ENCODE data around the gene SEMA3A. TPM values are rescaled to one million over a fixed set of nuclear protein-coding genes. Genes with fewer than 3 reads are reported as not detected.

Gene SEMA3A
- polyA plus RNA-seq, 2 donors: 0.35 to 0.64 TPM

GRCh38 chr7:84145892-84146291 is 48.7 kb downstream of the SEMA3A start:
- 51 to 63% methylated on average over 3 of the region's 3 CpGs for WGBS, 2 donors
- no peak overlapping the region for H3K4me3 ChIP-seq (ENCODE audit: low read depth in 1 of 2, low read length in 2 of 2)
- no peaks in the 10 kb centered on the region for H3K36me3 ChIP-seq (ENCODE audit: control insufficient read depth in 2 of 2, insufficient read depth in 2 of 2, low read length in 1 of 2)

GRCh38 chr7:84144935-84145334 is 49.7 kb downstream of the SEMA3A start:
- Histone ChIP-seq H3K27me3 (ENCODE audit: control insufficient read depth in 1 of 2, insufficient read depth in 2 of 2, low read length in 2 of 2) (no peaks in the 10 kb centered on the region), H3K36me3 (ENCODE audit: control insufficient read depth in 2 of 2, insufficient read depth in 2 of 2, low read length in 1 of 2) (no peaks in the 10 kb centered on the region), H3K4me3 (ENCODE audit: low read depth in 1 of 2, low read length in 2 of 2) (no peak overlapping the region), H3K9me3 (ENCODE audit: control insufficient read depth in 2 of 2, insufficient read depth in 1 of 2, low read depth in 1 of 2, low read length in 1 of 2) (no peaks in the 10 kb centered on the region), H3K27ac (ENCODE audit: low read depth in 2 of 2, low read length in 1 of 2) (no peak overlapping the region), H3K4me1 (ENCODE audit: control insufficient read depth in 2 of 2, insufficient read depth in 2 of 2, low read length in 1 of 2) (no peaks in the 10 kb centered on the region)
- WGBS, 2 donors: 66 to 69% methylated on average over 1 of the region's 1 CpG

More at GRCh38 chr7:84145892-84146291, 48.7 kb downstream of the SEMA3A start:
- no peaks in the 10 kb centered on the region for H3K4me1 ChIP-seq (ENCODE audit: control insufficient read depth in 2 of 2, insufficient read depth in 2 of 2, low read length in 1 of 2)
- no peaks in the 10 kb centered on the region for H3K9me3 ChIP-seq (ENCODE audit: control insufficient read depth in 2 of 2, insufficient read depth in 1 of 2, low read depth in 1 of 2, low read length in 1 of 2)
- H3K27me3 ChIP-seq (ENCODE audit: control insufficient read depth in 1 of 2, insufficient read depth in 2 of 2, low read length in 2 of 2): no peaks in the 10 kb centered on the region
- no peak overlapping the region for H3K27ac ChIP-seq (ENCODE audit: low read depth in 2 of 2, low read length in 1 of 2)

- H3K27ac ChIP-seq (ENCODE audit: low read depth in 2 of 2, low read length in 1 of 2): no peak overlapping the region
- WGBS, 2 donors: 88 to 89% methylated on average over 3 of the region's 3 CpGs
Measured at GRCh38 chr7:84144480-84144879, 50.1 kb downstream of the SEMA3A start.

GRCh38 chr7:84142726-84143125 is 51.9 kb downstream of the SEMA3A start:
- no peak overlapping the region for H3K27ac ChIP-seq (ENCODE audit: low read depth in 2 of 2, low read length in 1 of 2)
- H3K27me3 ChIP-seq (ENCODE audit: control insufficient read depth in 1 of 2, insufficient read depth in 2 of 2, low read length in 2 of 2): no peaks in the 10 kb centered on the region

More at GRCh38 chr7:84144480-84144879, 50.1 kb downstream of the SEMA3A start:
- Histone ChIP-seq H3K9me3 (ENCODE audit: control insufficient read depth in 2 of 2, insufficient read depth in 1 of 2, low read depth in 1 of 2, low read length in 1 of 2) (no peaks in the 10 kb centered on the region), H3K36me3 (ENCODE audit: control insufficient read depth in 2 of 2, insufficient read depth in 2 of 2, low read length in 1 of 2) (no peaks in the 10 kb centered on the region), H3K4me3 (ENCODE audit: low read depth in 1 of 2, low read length in 2 of 2) (no peak overlapping the region), H3K4me1 (ENCODE audit: control insufficient read depth in 2 of 2, insufficient read depth in 2 of 2, low read length in 1 of 2) (no peaks in the 10 kb centered on the region), H3K27me3 (ENCODE audit: control insufficient read depth in 1 of 2, insufficient read depth in 2 of 2, low read length in 2 of 2) (no peaks in the 10 kb centered on the region)

GRCh38 chr7:84139986-84140729 is 54.4 kb downstream of the SEMA3A start:
- H3K4me1 ChIP-seq (ENCODE audit: control insufficient read depth in 2 of 2, insufficient read depth in 2 of 2, low read length in 1 of 2): no peaks in the 10 kb centered on the region
- 73 to 76% methylated on average over 2 of the region's 2 CpGs for WGBS, 2 donors
- H3K36me3 ChIP-seq (ENCODE audit: control insufficient read depth in 2 of 2, insufficient read depth in 2 of 2, low read length in 1 of 2): no peaks in the 10 kb centered on the region
- H3K27me3 ChIP-seq (ENCODE audit: control insufficient read depth in 1 of 2, insufficient read depth in 2 of 2, low read length in 2 of 2): no peaks in the 10 kb centered on the region
- H3K9me3 ChIP-seq (ENCODE audit: control insufficient read depth in 2 of 2, insufficient read depth in 1 of 2, low read depth in 1 of 2, low read length in 1 of 2): no peaks in the 10 kb centered on the region
- H3K4me3 ChIP-seq (ENCODE audit: low read depth in 1 of 2, low read length in 2 of 2): no peak overlapping the region
- no peak overlapping the region for H3K27ac ChIP-seq (ENCODE audit: low read depth in 2 of 2, low read length in 1 of 2)

More at GRCh38 chr7:84142726-84143125, 51.9 kb downstream of the SEMA3A start:
- no peaks in the 10 kb centered on the region for H3K36me3 ChIP-seq (ENCODE audit: control insufficient read depth in 2 of 2, insufficient read depth in 2 of 2, low read length in 1 of 2)
- 71 to 75% methylated on average over 3 of the region's 3 CpGs for WGBS, 2 donors
- H3K4me1 ChIP-seq (ENCODE audit: control insufficient read depth in 2 of 2, insufficient read depth in 2 of 2, low read length in 1 of 2): no peaks in the 10 kb centered on the region
- no peaks in the 10 kb centered on the region for H3K9me3 ChIP-seq (ENCODE audit: control insufficient read depth in 2 of 2, insufficient read depth in 1 of 2, low read depth in 1 of 2, low read length in 1 of 2)
- H3K4me3 ChIP-seq (ENCODE audit: low read depth in 1 of 2, low read length in 2 of 2): no peak overlapping the region

GRCh38 chr7:84138411-84138810 is 56.2 kb downstream of the SEMA3A start:
- no peak overlapping the region for H3K27ac ChIP-seq (ENCODE audit: low read depth in 2 of 2, low read length in 1 of 2)
- 56 to 62% methylated on average over 3 of the region's 3 CpGs for WGBS, 2 donors
- H3K27me3 ChIP-seq (ENCODE audit: control insufficient read depth in 1 of 2, insufficient read depth in 2 of 2, low read length in 2 of 2): no peaks in the 10 kb centered on the region
- no peak overlapping the region for H3K4me3 ChIP-seq (ENCODE audit: low read depth in 1 of 2, low read length in 2 of 2)
- H3K36me3 ChIP-seq (ENCODE audit: control insufficient read depth in 2 of 2, insufficient read depth in 2 of 2, low read length in 1 of 2): no peaks in the 10 kb centered on the region
- no peaks in the 10 kb centered on the region for H3K9me3 ChIP-seq (ENCODE audit: control insufficient read depth in 2 of 2, insufficient read depth in 1 of 2, low read depth in 1 of 2, low read length in 1 of 2)
- H3K4me1 ChIP-seq (ENCODE audit: control insufficient read depth in 2 of 2, insufficient read depth in 2 of 2, low read length in 1 of 2): no peaks in the 10 kb centered on the region

- no peak overlapping the region for H3K4me3 ChIP-seq (ENCODE audit: low read depth in 1 of 2, low read length in 2 of 2)
- H3K27me3 ChIP-seq (ENCODE audit: control insufficient read depth in 1 of 2, insufficient read depth in 2 of 2, low read length in 2 of 2): no peaks in the 10 kb centered on the region
- no peaks in the 10 kb centered on the region for H3K4me1 ChIP-seq (ENCODE audit: control insufficient read depth in 2 of 2, insufficient read depth in 2 of 2, low read length in 1 of 2)
- H3K9me3 ChIP-seq (ENCODE audit: control insufficient read depth in 2 of 2, insufficient read depth in 1 of 2, low read depth in 1 of 2, low read length in 1 of 2): no peaks in the 10 kb centered on the region
- no peak overlapping the region for H3K27ac ChIP-seq (ENCODE audit: low read depth in 2 of 2, low read length in 1 of 2)
- no peaks in the 10 kb centered on the region for H3K36me3 ChIP-seq (ENCODE audit: control insufficient read depth in 2 of 2, insufficient read depth in 2 of 2, low read length in 1 of 2)
Measured at GRCh38 chr7:84137812-84138211, 56.8 kb downstream of the SEMA3A start.

GRCh38 chr7:84136809-84137208 is 57.8 kb downstream of the SEMA3A start:
- Histone ChIP-seq H3K27ac (ENCODE audit: low read depth in 2 of 2, low read length in 1 of 2) (no peak overlapping the region), H3K27me3 (ENCODE audit: control insufficient read depth in 1 of 2, insufficient read depth in 2 of 2, low read length in 2 of 2) (no peaks in the 10 kb centered on the region), H3K36me3 (ENCODE audit: control insufficient read depth in 2 of 2, insufficient read depth in 2 of 2, low read length in 1 of 2) (no peaks in the 10 kb centered on the region), H3K4me3 (ENCODE audit: low read depth in 1 of 2, low read length in 2 of 2) (no peak overlapping the region), H3K9me3 (ENCODE audit: control insufficient read depth in 2 of 2, insufficient read depth in 1 of 2, low read depth in 1 of 2, low read length in 1 of 2) (no peaks in the 10 kb centered on the region), H3K4me1 (ENCODE audit: control insufficient read depth in 2 of 2, insufficient read depth in 2 of 2, low read length in 1 of 2) (no peaks in the 10 kb centered on the region)
- 89 to 91% methylated on average over 3 of the region's 3 CpGs for WGBS, 2 donors

- no peak overlapping the region for H3K4me3 ChIP-seq (ENCODE audit: low read depth in 1 of 2, low read length in 2 of 2)
- H3K36me3 ChIP-seq (ENCODE audit: control insufficient read depth in 2 of 2, insufficient read depth in 2 of 2, low read length in 1 of 2): no peaks in the 10 kb centered on the region
- H3K4me1 ChIP-seq (ENCODE audit: control insufficient read depth in 2 of 2, insufficient read depth in 2 of 2, low read length in 1 of 2): no peaks in the 10 kb centered on the region
- H3K27ac ChIP-seq (ENCODE audit: low read depth in 2 of 2, low read length in 1 of 2): no peak overlapping the region
- no peaks in the 10 kb centered on the region for H3K27me3 ChIP-seq (ENCODE audit: control insufficient read depth in 1 of 2, insufficient read depth in 2 of 2, low read length in 2 of 2)
- 70 to 74% methylated on average over 3 of the region's 3 CpGs for WGBS, 2 donors
- no peaks in the 10 kb centered on the region for H3K9me3 ChIP-seq (ENCODE audit: control insufficient read depth in 2 of 2, insufficient read depth in 1 of 2, low read depth in 1 of 2, low read length in 1 of 2)
Measured at GRCh38 chr7:84136336-84136735, 58.3 kb downstream of the SEMA3A start.

- Histone ChIP-seq H3K4me1 (ENCODE audit: control insufficient read depth in 2 of 2, insufficient read depth in 2 of 2, low read length in 1 of 2) (no peaks in the 10 kb centered on the region), H3K27ac (ENCODE audit: low read depth in 2 of 2, low read length in 1 of 2) (no peak overlapping the region), H3K36me3 (ENCODE audit: control insufficient read depth in 2 of 2, insufficient read depth in 2 of 2, low read length in 1 of 2) (no peaks in the 10 kb centered on the region), H3K4me3 (ENCODE audit: low read depth in 1 of 2, low read length in 2 of 2) (no peak overlapping the region), H3K27me3 (ENCODE audit: control insufficient read depth in 1 of 2, insufficient read depth in 2 of 2, low read length in 2 of 2) (no peaks in the 10 kb centered on the region), H3K9me3 (ENCODE audit: control insufficient read depth in 2 of 2, insufficient read depth in 1 of 2, low read depth in 1 of 2, low read length in 1 of 2) (no peaks in the 10 kb centered on the region)
- WGBS, 2 donors: 78 to 90% methylated on average over 1 of the region's 1 CpG
Measured at GRCh38 chr7:84134169-84134568, 60.4 kb downstream of the SEMA3A start.

Measured in esophagus (tissue), 2 donors.